Liver (tissue), 9 donors: ENCODE data around the gene ARHGEF10L. TPM values are rescaled to one million over a fixed set of nuclear protein-coding genes. Genes with fewer than 3 reads are reported as not detected.
A peak's percentile ranks its signal among the peaks of the same experiment; 100 is the strongest.

Source experiments
- DNase-seq: peaks from one replicate; pipeline ENCODE4 v3.0.0-alpha.2; 2017; ENCODE audit warnings: low spot score
- H3K27ac ChIP-seq, 2 donors: one replicate each; pipeline ENCODE4 v1.7.0; 2013; ENCODE audit warnings: inconsistent platforms in 2 of 2, low read length in 2 of 2, control low read depth in 1 of 2, low read depth in 1 of 2, mild to moderate bottlenecking in 1 of 2
- H3K27me3 ChIP-seq, 4 donors: one replicate each; pipeline versions ENCODE4 v1.6.1 to v1.7.0; 2013; ENCODE audit warnings: low read length in 3 of 4, inconsistent platforms in 1 of 4, mild to moderate bottlenecking in 1 of 4, moderate library complexity in 1 of 4; ENCODE audit not compliant: control insufficient read depth in 4 of 4, insufficient read depth in 4 of 4
- H3K36me3 ChIP-seq, 4 donors: one replicate each; pipeline versions ENCODE4 v1.6.1 to v1.7.0; 2013; ENCODE audit warnings: low read length in 3 of 4, mild to moderate bottlenecking in 3 of 4, low read depth in 1 of 4, moderate library complexity in 1 of 4; ENCODE audit not compliant: control insufficient read depth in 4 of 4, insufficient read depth in 3 of 4
- H3K4me1 ChIP-seq, 4 donors: one replicate each; pipeline versions ENCODE4 v1.6.1 to v1.7.0; 2013; ENCODE audit warnings: low read length in 3 of 4, mild to moderate bottlenecking in 3 of 4, moderate library complexity in 1 of 4; ENCODE audit not compliant: control insufficient read depth in 4 of 4, insufficient read depth in 4 of 4
- H3K4me3 ChIP-seq, 3 donors: one replicate each; pipeline versions ENCODE4 v1.6.1 to v1.7.0; 2013; ENCODE audit warnings: low read length in 3 of 3, control low read depth in 1 of 3, low read depth in 1 of 3, mild to moderate bottlenecking in 1 of 3
- H3K9ac ChIP-seq, 2 donors: one replicate each; pipeline ENCODE4 v1.7.0; 2013; ENCODE audit warnings: low read length in 2 of 2, mild to moderate bottlenecking in 2 of 2, moderate library complexity in 2 of 2, control low read depth in 1 of 2, low read depth in 1 of 2
- H3K9me3 ChIP-seq, 4 donors: one replicate each; pipeline versions ENCODE4 v1.6.1 to v1.7.0; 2013; ENCODE audit warnings: low read length in 3 of 4; ENCODE audit not compliant: control insufficient read depth in 4 of 4
- ATF3 ChIP-seq: IDR thresholded peaks from 2 replicates; pipeline ENCODE4 v1.6.1; 2016; ENCODE audit warnings: antibody characterized with exemption
- EGR1 ChIP-seq, 2 donors: IDR thresholded peaks; 2 replicates each; pipeline ENCODE4 v1.6.1; 2016 to 2018; ENCODE audit warnings: antibody characterized with exemption in 2 of 2, low read depth in 2 of 2
- FOXA1 ChIP-seq: IDR thresholded peaks from 2 replicates; pipeline ENCODE4 v1.6.1; 2016; ENCODE audit warnings: antibody characterized with exemption
- FOXA2 ChIP-seq: IDR thresholded peaks from 2 replicates; pipeline ENCODE4 v1.6.1; 2016; ENCODE audit warnings: antibody characterized with exemption
- GABPA ChIP-seq, 2 donors: IDR thresholded peaks in 1 of 2; conservative IDR thresholded peaks in 1 of 2; 2 replicates each; pipeline ENCODE4 v1.6.1; 2016; ENCODE audit warnings: antibody characterized with exemption in 2 of 2, mild to moderate bottlenecking in 1 of 2, moderate library complexity in 1 of 2
- HNF4A ChIP-seq, 2 donors: conservative IDR thresholded peaks; 2 replicates each; pipeline ENCODE4 v1.6.1; 2016; ENCODE audit warnings: antibody characterized with exemption in 2 of 2, mild to moderate bottlenecking in 2 of 2
- HNF4G ChIP-seq: IDR thresholded peaks from 2 replicates; pipeline ENCODE4 v1.6.1; 2016; ENCODE audit warnings: antibody characterized with exemption
- JUND ChIP-seq, 2 donors: IDR thresholded peaks; 2 replicates each; pipeline ENCODE4 v1.6.1; 2016; ENCODE audit warnings: antibody characterized with exemption in 2 of 2
- NR2F2 ChIP-seq: IDR thresholded peaks from 2 replicates; pipeline ENCODE4 v1.6.1; 2016; ENCODE audit warnings: antibody characterized with exemption
- RAD21 ChIP-seq, 2 donors: IDR thresholded peaks; 2 replicates each; pipeline ENCODE4 v1.6.1; 2016; ENCODE audit warnings: antibody characterized with exemption in 2 of 2, mild to moderate bottlenecking in 2 of 2
- REST ChIP-seq: IDR thresholded peaks from 2 replicates; pipeline ENCODE4 v1.6.1; 2016; ENCODE audit warnings: antibody characterized with exemption, mild to moderate bottlenecking
- RXRA ChIP-seq, 2 donors: IDR thresholded peaks; 2 replicates each; pipeline ENCODE4 v1.6.1; 2017 to 2018; ENCODE audit warnings: antibody characterized with exemption in 2 of 2, mild to moderate bottlenecking in 1 of 2
- SP1 ChIP-seq: IDR thresholded peaks from 2 replicates; pipeline ENCODE4 v1.6.1; 2018; ENCODE audit warnings: antibody characterized with exemption, mild to moderate bottlenecking
- TAF1 ChIP-seq: conservative IDR thresholded peaks from 2 replicates; pipeline ENCODE4 v1.6.1; 2016; ENCODE audit warnings: antibody characterized with exemption, mild to moderate bottlenecking
- YY1 ChIP-seq: IDR thresholded peaks from 2 replicates; pipeline ENCODE4 v1.6.1; 2016; ENCODE audit warnings: antibody characterized with exemption, mild to moderate bottlenecking
- ZBTB33 ChIP-seq: IDR thresholded peaks from 2 replicates; pipeline ENCODE4 v1.6.1; 2016; ENCODE audit warnings: antibody characterized with exemption
- WGBS: extraction: QIAGEN DNeasy Blood & Tissue Kit; methylation state at CpG from one replicate; pipeline ENCODE4 v1.1.7; 2013; 5-methylcytosine and 5-hydroxymethylcytosine counted together
- polyA plus RNA-seq, 2 donors: library from polyadenylated mRNA; stranded (reverse) in 1 of 2; unstranded in 1 of 2; fragments of 200-250 nt in 1 of 2; fragments of >200 nt in 1 of 2; fragmentation: Nextera tagmentation in 1 of 2; extraction: Ambion mirVana in 1 of 2; gene quantifications; one replicate each; pipeline versions ENCODE4 v1.2.1 to v1.2.3, GENCODE V29; 2013 to 2015
- total RNA-seq, 2 donors: library from RNA; depleted of rRNA; stranded (reverse); fragments of >200 nt; gene quantifications; one replicate each; pipeline ENCODE4 v1.2.3, GENCODE V29; 2014
- TF ChIP-seq, protein P1 (sequence below): fragments of 150-350 bp; IDR thresholded peaks from 2 replicates; pipeline ENCODE4 v1.5.1; 2017; ENCODE audit warnings: improper control_type of control experiment, low read depth, low read length; ENCODE audit not compliant: missing input control
- TF ChIP-seq, protein P2 (sequence below): IDR thresholded peaks from 2 replicates; pipeline ENCODE4 v1.6.1; 2016; ENCODE audit warnings: antibody characterized with exemption
- donor health status: healthy.
- donor health status: healthy.
- donor health status: healthy.
- donor health status: healthy.
- donor health status: healthy.

The ARHGEF10L gene
- total and polyA plus RNA-seq, 4 donors = 26.3 to 169 (median 57.5) TPM

DNA sequence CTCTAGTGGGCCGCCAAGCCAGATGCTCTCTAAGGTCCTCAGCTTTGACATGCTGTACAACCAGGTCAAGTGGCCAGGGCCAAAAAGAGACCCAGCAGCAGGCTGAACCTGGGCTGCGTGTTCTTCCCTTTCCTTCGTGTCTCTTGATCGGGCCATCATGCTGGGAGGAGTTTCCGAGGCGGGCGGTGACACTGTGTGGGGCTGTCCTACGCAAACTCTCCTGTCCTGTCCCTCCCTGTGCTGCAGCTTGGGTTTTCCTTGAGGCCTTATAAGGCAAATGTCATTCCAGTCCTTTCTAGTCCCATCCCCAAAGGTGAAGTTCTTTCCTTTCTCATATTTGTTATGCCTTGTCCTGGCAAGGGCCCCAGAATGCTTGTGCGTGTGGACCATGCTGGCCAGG is 56.7 kb downstream of the ARHGEF10L start:
- Histone ChIP-seq H3K36me3 (peaks cover 6 to 30% (median 14%) of the 10 kb centered on the region in 4 donors), H3K4me3 (no peak overlapping the region), H3K4me1 (peaks cover 20 to 84% (median 63%) of the 10 kb centered on the region in 4 donors), H3K27me3 (no peaks in the 10 kb centered on the region), H3K27ac (peak overlapping the region in 1 of 2 donors; percentile 23), H3K9ac (no peak overlapping the region), H3K9me3 (no peaks in the 10 kb centered on the region)
- DNase-seq = no peak
- TF ChIP-seq HNF4A (conservative IDR thresholded peaks at IDR 0.05) (no peak), SP1 (no peak), RXRA (IDR thresholded peaks at IDR 0.05) (no peak), ZBTB33 (no peak), FOXA1 (no peak)
- TF ChIP-seq, protein P1, sequence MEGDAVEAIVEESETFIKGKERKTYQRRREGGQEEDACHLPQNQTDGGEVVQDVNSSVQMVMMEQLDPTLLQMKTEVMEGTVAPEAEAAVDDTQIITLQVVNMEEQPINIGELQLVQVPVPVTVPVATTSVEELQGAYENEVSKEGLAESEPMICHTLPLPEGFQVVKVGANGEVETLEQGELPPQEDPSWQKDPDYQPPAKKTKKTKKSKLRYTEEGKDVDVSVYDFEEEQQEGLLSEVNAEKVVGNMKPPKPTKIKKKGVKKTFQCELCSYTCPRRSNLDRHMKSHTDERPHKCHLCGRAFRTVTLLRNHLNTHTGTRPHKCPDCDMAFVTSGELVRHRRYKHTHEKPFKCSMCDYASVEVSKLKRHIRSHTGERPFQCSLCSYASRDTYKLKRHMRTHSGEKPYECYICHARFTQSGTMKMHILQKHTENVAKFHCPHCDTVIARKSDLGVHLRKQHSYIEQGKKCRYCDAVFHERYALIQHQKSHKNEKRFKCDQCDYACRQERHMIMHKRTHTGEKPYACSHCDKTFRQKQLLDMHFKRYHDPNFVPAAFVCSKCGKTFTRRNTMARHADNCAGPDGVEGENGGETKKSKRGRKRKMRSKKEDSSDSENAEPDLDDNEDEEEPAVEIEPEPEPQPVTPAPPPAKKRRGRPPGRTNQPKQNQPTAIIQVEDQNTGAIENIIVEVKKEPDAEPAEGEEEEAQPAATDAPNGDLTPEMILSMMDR = no peak
- WGBS = 60% methylated on average over 9 of the region's 9 CpGs

DNA sequence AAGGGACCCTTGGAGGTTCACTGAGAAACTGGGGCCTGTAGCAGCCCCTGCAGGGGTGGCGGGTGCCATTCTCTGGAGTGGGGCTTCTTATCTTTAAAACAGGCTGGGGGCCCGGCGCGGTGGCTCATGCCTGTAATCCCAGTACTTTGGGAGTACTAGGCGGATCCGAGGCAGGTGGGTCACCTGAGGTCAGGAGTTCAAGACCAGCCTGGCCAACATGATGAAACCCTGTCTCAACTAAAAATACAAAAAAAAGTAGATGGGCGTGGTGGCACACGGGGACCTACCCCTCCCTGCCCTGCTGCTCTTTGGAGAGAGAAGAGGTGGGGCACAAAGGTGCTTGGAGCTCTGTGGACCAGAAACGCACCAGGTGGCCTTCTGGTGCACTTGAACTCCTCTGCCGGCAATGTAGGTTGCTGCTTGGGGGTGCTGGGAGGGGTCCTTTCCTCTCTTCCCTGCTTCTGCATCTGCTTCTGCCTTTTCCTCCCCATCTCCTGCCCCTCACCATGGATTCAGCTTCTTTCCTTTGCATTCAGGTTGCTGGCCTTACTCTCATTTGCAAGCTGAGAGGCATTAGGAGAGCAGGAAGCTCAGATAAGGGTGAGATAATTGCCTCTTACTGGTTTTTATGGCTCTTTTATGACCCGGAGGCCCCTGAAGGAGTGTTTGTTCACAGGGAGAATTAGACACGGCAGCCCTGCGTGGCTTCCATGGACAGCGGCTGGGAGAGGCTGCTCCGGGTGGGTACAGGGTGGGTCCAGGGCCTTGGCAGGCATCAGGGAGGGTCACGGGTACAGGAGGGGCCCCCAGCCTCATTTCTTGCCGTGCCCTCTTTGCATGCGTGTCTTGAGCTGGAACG is 57.4 kb downstream of the ARHGEF10L start:
- peaks cover 17 to 78% (median 60%) of the 10 kb centered on the region in 4 donors for H3K4me1 ChIP-seq
- H3K27ac ChIP-seq = peak overlapping the region in 1 of 2 donors; percentile 23
- H3K27me3 ChIP-seq = no peaks in the 10 kb centered on the region
- no peak overlapping the region for H3K9ac ChIP-seq
- TF ChIP-seq ZBTB33 (no peak), TAF1 (no peak), RAD21 (IDR thresholded peaks at IDR 0.05) (no peak), SP1 (peak; percentile 11), FOXA2 (no peak), HNF4G (no peak), EGR1 (IDR thresholded peaks at IDR 0.05; ENCODE audit: low read depth in 2 of 2) (no peak), YY1 (no peak), FOXA1 (no peak), GABPA (IDR thresholded peaks at IDR 0.05 in 1 of 2, conservative IDR thresholded peaks at IDR 0.05 in 1 of 2) (no peak), ATF3 (peak; percentile 47), HNF4A (conservative IDR thresholded peaks at IDR 0.05) (peak in 1 of 2 donors; percentile 17), REST (no peak), JUND (IDR thresholded peaks at IDR 0.05) (no peak), NR2F2 (no peak), RXRA (IDR thresholded peaks at IDR 0.05) (peak; percentile 8 to 66)
- TF ChIP-seq, protein P1 = no peak
- TF ChIP-seq, protein P2, sequence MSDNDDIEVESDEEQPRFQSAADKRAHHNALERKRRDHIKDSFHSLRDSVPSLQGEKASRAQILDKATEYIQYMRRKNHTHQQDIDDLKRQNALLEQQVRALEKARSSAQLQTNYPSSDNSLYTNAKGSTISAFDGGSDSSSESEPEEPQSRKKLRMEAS = no peak
- H3K9me3 ChIP-seq = no peaks in the 10 kb centered on the region
- peaks cover 7 to 33% (median 17%) of the 10 kb centered on the region in 4 donors for H3K36me3 ChIP-seq
- no peak for DNase-seq
- WGBS = 54% methylated on average over 19 of the region's 19 CpGs
- no peak overlapping the region for H3K4me3 ChIP-seq
